ENCODE results near the gene TFDP1.
"Not testable (repeated sequence)": the region's sequence is repeated elsewhere in the genome, so short reads cannot be mapped to it uniquely, and the experiment has no call there.

TFDP1 gene

GRCh38 chr13:113566227-113566561 lies 18.4 kb upstream of the TFDP1 start:
- in situ Hi-C loops (cut with MboI; ENCODE audit: low sequenced_read_pairs): no loop called here

DNA sequence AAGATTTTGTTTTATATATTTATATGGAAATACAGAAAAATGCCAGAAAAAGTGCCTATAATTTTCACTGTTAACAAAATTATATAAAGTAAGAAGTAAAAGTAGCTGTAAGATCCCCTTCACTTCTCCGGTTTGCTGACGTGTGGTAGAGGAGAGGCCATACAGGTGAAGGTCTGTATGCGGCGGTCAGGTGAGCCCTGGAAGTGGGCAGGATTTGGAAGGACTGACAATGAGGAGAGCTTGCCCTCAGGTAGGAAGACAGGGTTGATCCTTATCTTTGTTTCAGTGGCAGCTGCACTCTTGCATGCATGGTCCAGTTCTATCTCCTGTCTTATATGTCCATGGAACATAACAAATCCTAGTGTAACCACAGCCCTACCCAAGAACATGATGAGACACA lies 16.9 kb upstream of the TFDP1 start:
- in situ Hi-C loops (cut with MboI; ENCODE audit: low sequenced_read_pairs): no loop called here

DNA sequence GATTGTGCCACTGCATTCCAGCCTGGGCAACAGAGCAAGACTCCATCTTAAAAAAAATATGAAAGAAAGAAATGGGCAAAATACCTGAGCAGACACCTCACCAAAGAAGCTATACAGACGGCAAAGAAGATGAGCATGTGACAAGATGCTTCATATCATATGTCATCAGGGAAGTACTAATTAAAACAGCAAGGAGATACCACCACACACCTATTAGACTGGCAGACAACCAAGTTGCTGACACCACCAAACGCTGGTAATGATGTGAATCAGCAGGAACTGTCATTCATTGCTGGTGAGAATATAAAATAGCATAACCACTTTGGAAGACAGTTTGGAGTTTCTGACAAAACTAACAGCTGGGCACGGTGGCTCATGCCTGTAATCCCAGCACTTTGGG lies 11.5 kb upstream of the TFDP1 start:
- in situ Hi-C loops (cut with MboI; ENCODE audit: low sequenced_read_pairs): no loop called here

DNA sequence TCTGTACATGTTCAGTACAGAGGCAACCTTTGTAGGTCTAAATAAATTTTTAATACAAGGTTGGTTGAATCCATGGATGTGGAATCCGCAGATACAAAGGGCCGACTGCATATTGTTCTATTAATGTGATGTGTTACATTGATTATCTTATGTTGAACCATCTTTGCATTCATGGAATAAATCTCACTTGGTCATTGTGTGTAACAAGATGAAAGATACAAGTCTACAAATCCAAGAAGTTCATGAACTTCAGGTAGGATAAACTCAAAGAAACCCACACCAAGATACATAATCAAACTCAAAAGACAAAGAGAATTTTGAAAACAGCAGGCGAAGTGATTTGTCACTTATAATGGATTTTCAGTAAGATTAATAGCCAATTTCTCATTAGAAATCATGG lies 8.0 kb upstream of the TFDP1 start:
- in situ Hi-C loops (cut with MboI; ENCODE audit: low sequenced_read_pairs): no loop called here

GRCh38 chr13:113577881-113578435 lies 6.6 kb upstream of the TFDP1 start:
- in situ Hi-C loops (cut with MboI; ENCODE audit: low sequenced_read_pairs): no loop called here

DNA sequence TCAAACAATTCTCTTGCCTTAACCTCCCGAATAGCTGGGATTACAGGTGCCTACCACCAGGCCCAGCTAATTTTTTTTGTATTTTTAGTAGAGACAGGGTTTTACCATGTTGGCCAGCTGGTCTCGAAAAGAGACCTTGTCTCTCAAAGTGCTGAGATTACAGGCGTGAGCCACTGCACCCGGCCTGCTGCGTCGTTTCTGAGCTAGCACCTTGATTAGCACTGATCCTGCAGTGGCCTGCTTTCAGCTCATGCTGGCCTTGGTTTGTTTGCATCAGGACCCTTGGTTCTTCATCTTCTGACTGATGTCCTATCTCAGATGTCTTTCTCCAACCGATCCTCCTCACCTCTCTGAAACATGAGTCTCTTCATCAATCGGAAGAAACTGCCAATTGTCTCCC lies 4.9 kb upstream of the TFDP1 start:
- in situ Hi-C loops (cut with MboI; ENCODE audit: low sequenced_read_pairs): no loop called here

GRCh38 chr13:113581871-113582270 lies 2.7 kb upstream of the TFDP1 start:
- in situ Hi-C loops (cut with MboI; ENCODE audit: low sequenced_read_pairs): no loop called here

DNA sequence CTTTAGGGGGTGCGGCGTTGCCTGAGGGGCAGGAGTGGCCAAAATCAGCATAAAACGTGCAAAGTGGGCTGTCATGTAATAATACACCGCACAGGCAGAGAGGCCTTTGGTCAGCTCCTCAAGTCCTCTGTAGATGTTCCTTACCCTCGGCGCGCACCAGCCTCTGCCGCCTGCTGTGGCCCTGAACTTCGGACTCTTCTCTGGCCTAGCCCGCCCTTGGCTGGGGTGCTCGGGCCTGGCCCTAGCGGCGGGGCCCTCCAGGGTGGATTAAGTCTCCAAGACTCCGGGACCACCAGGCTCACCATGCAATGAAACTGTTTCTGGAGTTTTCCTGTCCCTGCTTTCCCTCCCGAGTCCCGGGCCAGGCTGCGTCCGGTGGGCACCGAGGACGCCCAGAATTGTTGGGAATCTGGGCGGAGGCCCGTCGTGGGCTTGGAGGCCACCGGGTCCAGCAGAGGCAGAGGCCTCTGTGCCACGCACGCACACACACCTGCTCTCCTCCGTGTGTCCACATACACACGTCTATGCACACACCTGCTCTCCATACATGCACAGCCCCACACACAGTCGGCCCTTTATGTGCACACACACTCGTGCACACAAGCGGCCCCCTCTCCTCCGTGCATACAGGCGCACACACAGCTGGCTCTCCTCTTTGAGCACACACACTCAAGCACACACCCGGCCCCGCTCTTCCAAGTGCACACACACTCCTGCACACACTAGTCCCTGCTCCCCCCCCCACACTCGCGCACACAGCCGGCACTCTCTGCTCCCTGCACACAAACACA lies 1.5 kb upstream of the TFDP1 start:
- in situ Hi-C loops (cut with MboI; ENCODE audit: low sequenced_read_pairs): no loop called here

GRCh38 chr13:113584870-113585671 lies 518 bp downstream of the TFDP1 start:
- in situ Hi-C loops (cut with MboI; ENCODE audit: low sequenced_read_pairs): no loop called here

GRCh38 chr13:113585896-113586295 lies 1.3 kb downstream of the TFDP1 start:
- in situ Hi-C loops (cut with MboI; ENCODE audit: low sequenced_read_pairs): no loop called here

DNA sequence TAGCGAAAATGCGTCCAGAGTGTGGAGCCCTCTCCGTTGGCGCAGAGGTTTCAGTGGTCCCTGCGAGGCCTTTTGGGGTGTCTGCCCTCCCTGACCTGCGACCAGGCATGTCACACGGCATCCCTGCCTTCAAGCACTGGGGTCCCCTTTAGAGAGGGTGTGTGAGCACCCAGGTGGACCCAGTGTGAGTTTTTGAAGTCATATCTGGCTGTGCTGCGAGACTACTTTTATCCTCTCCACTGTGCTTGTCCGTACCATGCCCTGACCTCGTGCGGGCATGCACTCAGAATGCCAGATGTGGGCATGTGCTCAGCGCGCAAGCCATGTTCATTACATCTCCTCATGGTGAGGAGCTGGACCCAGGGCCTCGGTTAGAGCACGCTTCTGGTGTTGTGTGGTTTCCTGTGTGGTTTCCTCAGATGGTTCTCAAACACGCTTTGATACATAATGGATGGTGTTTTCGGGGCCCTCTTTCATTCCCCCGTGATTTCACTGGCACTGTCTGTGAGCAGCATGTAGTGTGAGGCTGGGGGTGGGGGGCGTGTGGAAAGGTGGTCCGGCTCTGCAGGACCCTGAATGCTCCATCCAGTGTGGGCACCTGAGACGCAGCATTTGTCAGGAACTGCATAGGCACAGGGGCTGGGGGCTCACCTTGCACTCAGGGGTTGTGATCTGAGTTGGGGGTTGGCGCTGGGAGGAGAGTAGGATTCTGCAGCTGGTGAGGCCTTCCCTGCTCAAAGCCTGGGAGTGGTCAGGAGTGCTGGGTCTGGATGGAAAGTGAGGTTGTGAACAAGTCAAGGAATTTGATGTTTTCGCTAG lies 2.3 kb downstream of the TFDP1 start:
- in situ Hi-C loops (cut with MboI; ENCODE audit: low sequenced_read_pairs): no loop called here

- in situ Hi-C loops (cut with MboI; ENCODE audit: low sequenced_read_pairs): no loop called here
Measured at GRCh38 chr13:113588394-113589111, 4.0 kb downstream of the TFDP1 start.

DNA sequence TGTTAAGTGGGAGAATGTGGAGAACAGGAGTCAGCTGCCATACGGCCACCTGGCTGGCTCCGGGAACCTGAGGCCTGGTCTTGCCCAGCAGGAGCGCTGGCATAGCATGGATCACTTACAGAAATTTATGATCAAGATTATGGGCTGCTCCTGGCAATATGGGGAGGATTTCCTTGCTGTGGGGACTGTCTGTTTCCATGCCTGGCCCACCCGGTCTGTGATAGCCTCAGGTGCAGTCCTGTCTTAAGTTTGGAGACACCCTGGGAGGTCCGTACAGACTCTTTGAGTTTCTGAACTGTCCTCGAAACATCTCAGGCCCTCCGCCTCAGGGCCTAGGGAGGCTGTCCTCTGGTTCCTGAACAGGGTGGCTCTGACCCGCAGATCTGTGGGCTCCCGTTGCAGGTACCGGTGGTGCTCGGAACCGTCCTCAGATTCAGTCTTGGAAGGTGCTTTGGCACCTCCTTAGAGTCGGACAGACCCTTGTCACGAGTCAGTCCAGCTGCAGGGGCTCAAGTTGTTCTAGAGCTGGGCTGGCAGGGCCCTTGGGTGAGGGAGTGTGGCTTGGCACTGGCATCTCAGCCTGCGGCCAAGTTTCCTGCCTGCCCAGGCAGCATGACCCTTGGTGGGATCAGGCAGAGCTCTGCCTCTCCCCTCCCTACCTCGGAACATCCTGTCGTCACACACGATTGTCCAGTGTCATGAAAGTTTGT lies 4.9 kb downstream of the TFDP1 start:
- in situ Hi-C loops (cut with MboI; ENCODE audit: low sequenced_read_pairs): no loop called here

- in situ Hi-C loops (cut with MboI; ENCODE audit: low sequenced_read_pairs): no loop called here
Measured at GRCh38 chr13:113589961-113590339, 5.4 kb downstream of the TFDP1 start.

GRCh38 chr13:113591750-113592149 lies 7.2 kb downstream of the TFDP1 start:
- in situ Hi-C loops (cut with MboI; ENCODE audit: low sequenced_read_pairs): no loop called here

DNA sequence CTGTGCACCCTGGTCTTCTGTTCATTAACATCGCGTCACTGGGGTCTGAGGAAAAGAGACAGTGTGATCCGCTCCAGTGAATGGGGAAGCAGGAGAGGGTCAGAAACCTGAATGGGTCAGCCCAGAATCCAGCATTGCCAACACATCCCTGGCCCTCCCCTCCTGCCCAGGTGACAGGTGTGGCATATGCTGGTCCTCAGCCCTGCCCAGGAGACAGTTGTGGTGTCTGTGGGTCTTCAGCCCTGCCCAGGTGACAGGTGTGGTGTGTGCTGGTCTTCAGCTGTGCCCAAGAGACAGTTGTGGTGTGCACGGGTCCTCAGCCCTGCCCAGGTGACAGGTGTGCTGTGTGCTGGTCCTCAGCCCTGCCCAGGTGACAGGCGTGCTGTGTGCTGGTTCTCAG lies 8.0 kb downstream of the TFDP1 start:
- in situ Hi-C loops (cut with MboI; ENCODE audit: low sequenced_read_pairs): no loop called here

DNA sequence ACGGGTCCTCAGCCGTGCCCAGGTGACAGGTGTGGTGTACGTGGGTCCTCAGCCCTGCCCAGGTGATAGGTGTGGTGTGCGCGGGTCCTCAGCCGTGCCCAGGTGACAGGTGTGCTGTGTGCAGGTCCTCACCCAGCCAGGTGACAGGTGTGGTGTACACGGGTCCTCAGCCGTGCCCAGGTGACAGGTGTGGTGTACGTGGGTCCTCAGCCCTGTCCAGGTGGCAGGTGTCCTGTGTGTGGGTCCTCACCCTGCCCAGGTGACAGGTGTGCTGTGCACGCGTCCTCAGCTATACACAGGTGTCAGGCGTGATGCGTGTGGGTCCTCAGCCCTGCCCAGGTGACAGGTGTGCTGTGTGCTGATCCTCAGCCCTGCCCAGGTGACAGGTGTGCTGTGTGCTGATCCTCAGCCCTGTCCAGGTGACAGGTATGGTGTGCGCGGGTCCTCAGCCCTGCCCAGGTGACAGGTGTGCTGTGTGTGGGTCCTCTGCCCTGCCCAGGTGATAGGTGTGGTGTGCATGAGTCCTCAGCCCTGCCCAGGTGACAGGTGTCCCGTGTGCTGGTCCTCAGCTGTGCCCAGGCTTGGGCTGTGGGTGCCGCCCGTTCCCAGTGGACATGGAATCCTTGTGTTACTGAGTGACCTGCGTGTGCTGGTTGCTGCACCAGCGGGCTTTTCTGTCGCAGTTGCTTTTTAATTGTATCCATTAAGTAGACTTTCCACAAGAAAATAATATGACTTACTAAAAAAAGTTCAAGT lies 9.7 kb downstream of the TFDP1 start:
- in situ Hi-C loops (cut with MboI; ENCODE audit: low sequenced_read_pairs): not testable (repeated sequence)

GRCh38 chr13:113595131-113595530 lies 10.6 kb downstream of the TFDP1 start:
- in situ Hi-C loops (cut with MboI; ENCODE audit: low sequenced_read_pairs): no loop called here

Measured in HL-60/S4 treated with phorbol 12-myristate 13-acetate at 8.2 ng/mL for 4 days and 3 days (cell line).